ENCODE data around the gene WDR49.

WDR49 gene

GRCh38 chr3:167437428-167438139, 216.2 kb downstream of the WDR49 start:
- DNase-seq (ENCODE audit: low read depth): no peak
- TF ChIP-seq CTCF (IDR thresholded peaks at IDR 0.05; ENCODE audit: control insufficient read depth, insufficient read depth, low read depth, low read length, missing control alignments): no peak
- no peak overlapping the region for H3K4me3 ChIP-seq (ENCODE audit: control insufficient read depth, low read depth, low read length)

Measured in AG09309 (cell line).